Measurements from ENCODE around the gene TAT.
"Not testable (repeated sequence)": the region's sequence is repeated elsewhere in the genome, so short reads cannot be mapped to it uniquely, and the experiment has no call there.

GRCh38 chr16:71561886-71562285 lies 15.0 kb downstream of the TAT start:
- TF ChIP-seq POLR2A (IDR thresholded peaks at IDR 0.05; ENCODE audit: low read length); GATA1 (IDR thresholded peaks at IDR 0.05; ENCODE audit: low read depth, low read length): not testable (repeated sequence)

Measured in erythroblast (primary cell).